Glutamatergic neuron (in vitro differentiated cells): ENCODE measurements around the gene SLC66A2. TPM values are rescaled to one million over a fixed set of nuclear protein-coding genes. Genes with fewer than 3 reads are reported as not detected.
A peak's percentile ranks its signal among the peaks of the same experiment; 100 is the strongest.

Experiments
- DNase-seq: peaks from one replicate; pipeline ENCODE4 v3.0.0; 2022
- H3K27ac Mint-ChIP-seq: one replicate; pipeline ENCODE4 v1.8.0; 2020; ENCODE audit warnings: mild to moderate bottlenecking, mixed read lengths, inconsistent platforms; ENCODE audit not compliant: unreplicated experiment
- H3K27me3 Mint-ChIP-seq: one replicate; pipeline ENCODE4 v1.8.0; 2020; ENCODE audit warnings: mild to moderate bottlenecking, moderate library complexity, mixed read lengths, inconsistent platforms; ENCODE audit not compliant: unreplicated experiment
- H3K36me3 Mint-ChIP-seq: one replicate; pipeline ENCODE4 v1.8.0; 2020; ENCODE audit warnings: mild to moderate bottlenecking, mixed read lengths, inconsistent platforms; ENCODE audit not compliant: unreplicated experiment
- H3K4me1 Mint-ChIP-seq: one replicate; pipeline ENCODE4 v1.8.0; 2020; ENCODE audit warnings: mild to moderate bottlenecking, low read depth, mixed read lengths, inconsistent platforms; ENCODE audit not compliant: unreplicated experiment
- H3K4me3 Mint-ChIP-seq: one replicate; pipeline ENCODE4 v1.8.0; 2020; ENCODE audit warnings: mild to moderate bottlenecking, mixed read lengths, inconsistent platforms; ENCODE audit not compliant: unreplicated experiment
- H3K9me3 Mint-ChIP-seq: one replicate; pipeline ENCODE4 v1.8.0; 2020; ENCODE audit warnings: mild to moderate bottlenecking, moderate library complexity, mixed read lengths, inconsistent platforms; ENCODE audit not compliant: unreplicated experiment
- total RNA-seq: library from RNA; stranded (reverse); fragmentation: NEBNext Ultra II Directional; extraction: Animal tissue kit (Norgen Biotek cat#: 25700); gene quantifications from one replicate; pipeline ENCODE4 v1.2.1, GENCODE V29; 2021; ENCODE audit not compliant: unreplicated experiment
- TF ChIP-seq, protein P1 (sequence below): fragments of 200-600 bp; sonication (generic); IDR thresholded peaks from one replicate; pipeline ENCODE4 v1.5.0; 2021; ENCODE audit not compliant: partially characterized antibody, unreplicated experiment

Gene SLC66A2
- total RNA-seq, 1 donor from 2014 or later = 56.6 TPM

DNA sequence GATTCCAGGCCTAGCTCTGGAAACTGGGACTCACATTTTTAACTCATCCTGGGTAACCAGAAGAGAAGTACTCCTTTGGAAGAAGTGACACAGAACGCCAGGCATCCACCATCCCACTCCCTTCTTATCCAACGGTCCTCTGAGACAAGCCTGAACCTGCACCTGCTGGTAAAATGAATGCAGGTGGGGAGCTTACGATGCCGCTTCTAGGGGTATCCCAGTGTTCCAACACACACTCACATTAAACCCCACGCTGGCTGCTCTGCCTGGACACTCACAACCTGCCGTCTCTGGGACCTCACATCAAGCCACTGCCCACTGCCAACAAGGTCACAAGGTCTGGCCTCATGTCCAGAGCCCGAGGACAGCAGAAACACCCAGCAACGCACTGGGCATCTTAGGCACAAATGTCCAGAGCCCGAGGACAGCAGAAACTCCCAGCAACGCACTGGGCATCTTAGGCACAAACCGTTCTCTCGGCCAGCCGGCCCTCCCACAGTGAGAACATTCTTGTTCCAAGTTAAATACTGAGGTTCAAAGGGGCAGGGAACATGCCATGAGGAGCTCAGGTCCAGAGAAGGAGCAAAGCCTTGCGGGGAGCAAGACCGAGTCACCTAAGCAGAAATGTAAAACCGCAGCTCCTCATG, 9.9 kb downstream of the SLC66A2 start:
- peak; percentile 4 for DNase-seq
- H3K9me3 Mint-ChIP-seq = peaks cover 7% of the 10 kb centered on the region
- H3K4me3 Mint-ChIP-seq = no peak overlapping the region
- H3K27me3 Mint-ChIP-seq = peaks cover 9% of the 10 kb centered on the region
- no peak overlapping the region for H3K27ac Mint-ChIP-seq
- TF ChIP-seq, protein P1, sequence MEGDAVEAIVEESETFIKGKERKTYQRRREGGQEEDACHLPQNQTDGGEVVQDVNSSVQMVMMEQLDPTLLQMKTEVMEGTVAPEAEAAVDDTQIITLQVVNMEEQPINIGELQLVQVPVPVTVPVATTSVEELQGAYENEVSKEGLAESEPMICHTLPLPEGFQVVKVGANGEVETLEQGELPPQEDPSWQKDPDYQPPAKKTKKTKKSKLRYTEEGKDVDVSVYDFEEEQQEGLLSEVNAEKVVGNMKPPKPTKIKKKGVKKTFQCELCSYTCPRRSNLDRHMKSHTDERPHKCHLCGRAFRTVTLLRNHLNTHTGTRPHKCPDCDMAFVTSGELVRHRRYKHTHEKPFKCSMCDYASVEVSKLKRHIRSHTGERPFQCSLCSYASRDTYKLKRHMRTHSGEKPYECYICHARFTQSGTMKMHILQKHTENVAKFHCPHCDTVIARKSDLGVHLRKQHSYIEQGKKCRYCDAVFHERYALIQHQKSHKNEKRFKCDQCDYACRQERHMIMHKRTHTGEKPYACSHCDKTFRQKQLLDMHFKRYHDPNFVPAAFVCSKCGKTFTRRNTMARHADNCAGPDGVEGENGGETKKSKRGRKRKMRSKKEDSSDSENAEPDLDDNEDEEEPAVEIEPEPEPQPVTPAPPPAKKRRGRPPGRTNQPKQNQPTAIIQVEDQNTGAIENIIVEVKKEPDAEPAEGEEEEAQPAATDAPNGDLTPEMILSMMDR = no peak
- H3K4me1 Mint-ChIP-seq = peaks cover 22% of the 10 kb centered on the region
- H3K36me3 Mint-ChIP-seq = peaks cover 18% of the 10 kb centered on the region

DNA sequence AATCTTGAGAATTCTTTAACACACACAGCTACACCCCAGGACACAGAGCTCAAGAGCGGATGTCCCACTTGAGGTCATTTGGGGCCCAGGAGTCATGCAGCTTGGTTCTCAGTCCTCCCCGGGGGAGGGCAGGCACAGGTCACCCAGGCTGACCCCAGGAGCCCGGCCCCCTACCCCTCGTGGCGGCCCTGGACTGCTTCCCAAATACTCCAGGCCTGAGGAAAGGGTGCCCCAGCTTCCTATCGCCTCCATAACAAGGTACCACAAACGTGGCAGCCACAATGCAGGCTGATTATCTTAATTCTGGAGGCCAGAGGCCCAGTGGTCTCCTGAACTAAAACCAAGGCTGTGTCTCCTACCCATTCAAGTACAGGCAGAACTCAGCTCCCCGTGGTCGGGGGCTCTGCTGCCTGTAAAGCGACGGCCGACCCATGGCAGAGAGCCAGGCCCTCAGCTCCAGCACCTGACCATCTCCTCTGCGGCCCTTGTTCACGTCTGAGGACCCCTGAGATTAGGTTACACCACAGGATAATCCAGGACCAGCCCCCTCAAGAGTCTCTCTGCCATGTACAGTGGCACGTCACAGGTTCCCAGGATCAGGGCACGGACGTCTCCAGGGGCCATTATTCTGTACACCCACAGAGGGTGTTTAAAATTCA, 10.5 kb downstream of the SLC66A2 start:
- Mint-ChIP-seq H3K27ac (no peak overlapping the region), H3K36me3 (peaks cover 18% of the 10 kb centered on the region), H3K27me3 (peaks cover 11% of the 10 kb centered on the region), H3K4me3 (no peak overlapping the region), H3K9me3 (peaks cover 8% of the 10 kb centered on the region), H3K4me1 (peaks cover 17% of the 10 kb centered on the region)
- TF ChIP-seq, protein P1 = no peak
- peak; percentile 5 for DNase-seq

DNA sequence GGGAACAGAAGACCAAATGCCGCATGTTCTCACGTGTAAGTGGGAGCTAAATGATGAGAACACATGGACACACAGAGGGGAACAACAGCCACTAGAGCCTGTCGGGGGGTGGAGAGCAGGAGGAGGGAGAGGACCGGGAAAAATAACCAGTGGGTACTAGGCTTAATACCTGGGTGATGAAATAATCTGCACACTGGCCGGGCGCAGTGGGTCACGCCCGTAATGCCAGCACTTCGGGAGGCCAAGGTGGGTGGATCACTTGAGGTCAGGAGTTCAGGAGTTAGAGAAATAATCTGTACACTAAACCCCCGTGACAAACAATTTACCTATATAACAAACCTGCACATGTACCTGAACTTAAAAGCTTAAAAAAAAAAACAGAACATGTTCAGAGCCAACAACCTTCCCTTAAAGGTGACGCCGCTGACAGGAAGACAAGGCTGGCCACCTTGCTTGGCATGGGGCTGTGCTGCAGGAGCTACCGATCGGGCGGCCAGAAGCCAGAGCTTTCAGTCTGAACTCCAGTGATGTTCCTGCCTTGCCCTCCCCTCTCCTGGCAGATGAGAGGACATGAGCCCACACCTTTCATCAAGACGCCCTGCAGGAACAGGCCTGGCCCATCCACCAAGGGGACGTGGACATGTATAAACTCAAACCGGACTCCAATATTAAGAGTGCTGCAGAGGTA, 11.2 kb downstream of the SLC66A2 start:
- H3K36me3 Mint-ChIP-seq = peaks cover 18% of the 10 kb centered on the region
- peaks cover 13% of the 10 kb centered on the region for H3K4me1 Mint-ChIP-seq
- no peak overlapping the region for H3K4me3 Mint-ChIP-seq
- TF ChIP-seq, protein P1 = no peak
- DNase-seq = peak; percentile 5
- peaks cover 8% of the 10 kb centered on the region for H3K9me3 Mint-ChIP-seq
- peaks cover 10% of the 10 kb centered on the region for H3K27me3 Mint-ChIP-seq
- no peak overlapping the region for H3K27ac Mint-ChIP-seq

DNA sequence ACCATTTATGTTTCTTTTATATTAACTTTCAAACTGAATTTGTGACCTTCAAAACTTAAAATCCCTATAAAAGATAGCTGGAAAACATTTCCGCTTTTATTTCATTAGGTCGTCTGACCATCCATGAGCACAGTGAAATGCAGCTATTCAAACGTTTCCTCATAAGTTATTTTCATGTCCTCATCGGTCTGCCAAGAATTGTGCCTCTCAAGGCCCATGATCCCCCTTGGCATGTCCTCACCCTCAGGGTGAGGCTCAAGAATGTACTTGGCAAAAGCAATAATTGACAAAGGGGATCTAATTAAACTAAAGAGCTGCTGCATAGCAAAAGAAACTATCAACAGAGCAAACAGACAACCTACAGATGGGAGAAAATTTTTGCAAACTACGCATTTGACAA, 12.4 kb downstream of the SLC66A2 start:
- TF ChIP-seq, protein P1 = no peak
- no peak overlapping the region for H3K27ac Mint-ChIP-seq
- peaks cover 7% of the 10 kb centered on the region for H3K9me3 Mint-ChIP-seq
- no peak for DNase-seq
- no peak overlapping the region for H3K4me3 Mint-ChIP-seq
- H3K4me1 Mint-ChIP-seq = peaks cover 16% of the 10 kb centered on the region
- peaks cover 10% of the 10 kb centered on the region for H3K27me3 Mint-ChIP-seq
- H3K36me3 Mint-ChIP-seq = peaks cover 18% of the 10 kb centered on the region
